Osteoblast (primary cell): ENCODE measurements around the gene ACBD6. TPM values are rescaled to one million over a fixed set of nuclear protein-coding genes. Genes with fewer than 3 reads are reported as not detected.

Experiments
- DNase-seq: peaks from one replicate; pipeline ENCODE4 v3.0.0; 2011; ENCODE audit warnings: low spot score, mixed read lengths; ENCODE audit not compliant: insufficient read length; ENCODE audit errors: missing footprints
- H2AFZ ChIP-seq: 2 replicates; pipeline ENCODE4 v1.6.0; 2011; ENCODE audit warnings: mild to moderate bottlenecking, low read length
- H3K27ac ChIP-seq: 2 replicates; pipeline ENCODE4 v1.5.1; 2011; ENCODE audit warnings: mild to moderate bottlenecking, low read depth, low read length, moderate library complexity
- H3K27me3 ChIP-seq: 2 replicates; pipeline ENCODE4 v1.6.0; 2012; ENCODE audit warnings: mild to moderate bottlenecking, control low read depth, inconsistent platforms, low read length, moderate library complexity; ENCODE audit not compliant: insufficient read depth
- H3K36me3 ChIP-seq: 2 replicates; pipeline ENCODE4 v1.5.1; 2011; ENCODE audit warnings: mild to moderate bottlenecking, low read length, control low read depth, moderate library complexity; ENCODE audit not compliant: insufficient read depth
- H3K4me1 ChIP-seq: 2 replicates; pipeline ENCODE4 v1.5.1; 2011; ENCODE audit warnings: mild to moderate bottlenecking, low read length, control low read depth, moderate library complexity; ENCODE audit not compliant: insufficient read depth
- H3K4me2 ChIP-seq: 2 replicates; pipeline ENCODE4 v1.6.0; 2011; ENCODE audit warnings: mild to moderate bottlenecking, low read length; ENCODE audit not compliant: insufficient read depth
- H3K4me3 ChIP-seq: fragments of 200-600 bp; sonication (generic); 3 replicates; pipeline ENCODE4 v1.5.1; 2012; ENCODE audit warnings: mild to moderate bottlenecking, low read length, inconsistent platforms; ENCODE audit not compliant: insufficient read depth
- H3K79me2 ChIP-seq: 2 replicates; pipeline ENCODE4 v1.6.0; 2012; ENCODE audit warnings: mild to moderate bottlenecking, low read length, control low read depth, inconsistent platforms; ENCODE audit not compliant: insufficient read depth
- H3K9me3 ChIP-seq: 2 replicates; pipeline ENCODE4 v1.5.1; 2011; ENCODE audit warnings: low read depth, low read length, control low read depth
- H4K20me1 ChIP-seq: 2 replicates; pipeline ENCODE4 v1.6.0; 2012; ENCODE audit warnings: mild to moderate bottlenecking, low read length, control low read depth; ENCODE audit not compliant: insufficient read depth
- CTCF ChIP-seq: IDR thresholded peaks from 2 replicates; pipeline ENCODE4 v1.5.1; 2011; ENCODE audit warnings: mild to moderate bottlenecking, low read depth, low read length, moderate library complexity; ENCODE audit errors: extremely low read depth
- total RNA-seq: library from RNA; depleted of rRNA; stranded (reverse); fragments of >200 nt; gene quantifications from 2 replicates; pipeline ENCODE4 v1.2.3, GENCODE V29; 2012

Gene ACBD6
- total RNA-seq, 1 donor = 55.7 TPM

- Histone ChIP-seq H3K27me3 (no peaks in the 10 kb centered on the region), H3K4me2 (peak overlapping the region; percentile 37), H4K20me1 (peaks cover 5% of the 10 kb centered on the region), H3K4me1 (peaks cover 10% of the 10 kb centered on the region), H3K9me3 (no peaks in the 10 kb centered on the region), H3K27ac (peak overlapping the region; percentile 56), H2AFZ (no peak overlapping the region), H3K36me3 (no peaks in the 10 kb centered on the region), H3K79me2 (peaks cover 13% of the 10 kb centered on the region), H3K4me3 (no peak overlapping the region)
- no peak for DNase-seq
- no peak for TF ChIP-seq CTCF
Measured at GRCh38 chr1:180360333-180361075, 141.9 kb downstream of the ACBD6 start.

GRCh38 chr1:180358649-180359048 lies 143.7 kb downstream of the ACBD6 start:
- Histone ChIP-seq H3K79me2 (peaks cover 13% of the 10 kb centered on the region), H4K20me1 (peaks cover 5% of the 10 kb centered on the region), H3K27me3 (no peaks in the 10 kb centered on the region), H3K9me3 (no peaks in the 10 kb centered on the region), H3K27ac (no peak overlapping the region), H3K36me3 (no peaks in the 10 kb centered on the region), H2AFZ (no peak overlapping the region), H3K4me2 (no peak overlapping the region), H3K4me1 (peaks cover 10% of the 10 kb centered on the region), H3K4me3 (no peak overlapping the region)
- TF ChIP-seq CTCF = no peak
- DNase-seq = no peak

GRCh38 chr1:180353945-180354344 lies 148.4 kb downstream of the ACBD6 start:
- no peak for TF ChIP-seq CTCF
- H3K4me2 ChIP-seq = no peak overlapping the region
- no peaks in the 10 kb centered on the region for H4K20me1 ChIP-seq
- no peak for DNase-seq
- no peaks in the 10 kb centered on the region for H3K9me3 ChIP-seq
- no peak overlapping the region for H3K27ac ChIP-seq
- H2AFZ ChIP-seq = no peak overlapping the region
- H3K4me1 ChIP-seq = no peaks in the 10 kb centered on the region
- no peaks in the 10 kb centered on the region for H3K36me3 ChIP-seq
- no peaks in the 10 kb centered on the region for H3K27me3 ChIP-seq
- peaks cover 11% of the 10 kb centered on the region for H3K79me2 ChIP-seq
- H3K4me3 ChIP-seq = no peak overlapping the region

GRCh38 chr1:180352588-180352987 lies 149.8 kb downstream of the ACBD6 start:
- no peaks in the 10 kb centered on the region for H3K27me3 ChIP-seq
- no peak for TF ChIP-seq CTCF
- no peak for DNase-seq
- H3K4me2 ChIP-seq = no peak overlapping the region
- no peaks in the 10 kb centered on the region for H3K36me3 ChIP-seq
- H3K79me2 ChIP-seq = peaks cover 5% of the 10 kb centered on the region
- no peak overlapping the region for H3K27ac ChIP-seq
- H3K4me1 ChIP-seq = no peaks in the 10 kb centered on the region
- H3K4me3 ChIP-seq = no peak overlapping the region
- H4K20me1 ChIP-seq = no peaks in the 10 kb centered on the region
- no peak overlapping the region for H2AFZ ChIP-seq
- H3K9me3 ChIP-seq = no peaks in the 10 kb centered on the region
